GM13976 (cell line): Measurements from ENCODE around the gene ZDHHC18.

ENCODE experiments used
- DNase-seq: peaks from one replicate; pipeline ENCODE4 v3.0.0; 2012; ENCODE audit warnings: low spot score
- CTCF ChIP-seq: IDR thresholded peaks from 2 replicates; pipeline ENCODE4 v1.5.1; 2012; ENCODE audit warnings: borderline replicate concordance, mild to moderate bottlenecking; ENCODE audit not compliant: insufficient read depth; ENCODE audit errors: extremely low read depth, missing control alignments, control extremely low read depth
- in situ Hi-C: fragments of 300-500 bp; cut with MboI; formaldehyde crosslinking; loops from one replicate; pipeline ENCODE4 v1.12.0; 2022; ENCODE audit warnings: low sequenced_read_pairs, mixed read lengths, inconsistent platforms; ENCODE audit not compliant: unreplicated experiment

Gene ZDHHC18

GRCh38 chr1:26882696-26883463 lies 56.4 kb downstream of the ZDHHC18 start:
- TF ChIP-seq CTCF = no peak
- in situ Hi-C loops = no loop called here

GRCh38 chr1:26887125-26887524 lies 60.6 kb downstream of the ZDHHC18 start:
- no peak for DNase-seq
- TF ChIP-seq CTCF = peak; percentile 24
- in situ Hi-C loops = no loop called here

More at GRCh38 chr1:26882696-26883463, 56.4 kb downstream of the ZDHHC18 start:
- DNase-seq = no peak

GRCh38 chr1:26888231-26888630 lies 61.7 kb downstream of the ZDHHC18 start:
- TF ChIP-seq CTCF = no peak
- no peak for DNase-seq
- in situ Hi-C loops = no loop called here

- no peak for TF ChIP-seq CTCF
- peak; percentile 96 for DNase-seq
- in situ Hi-C loops = no loop called here
These were observed 63.3 kb downstream of the ZDHHC18 start, which contains the start of gene GPN2 for GRCh38 chr1:26889551-26890466. Gene GPN2 (minus strand): TSS chr1:26890283. CDS start chr1:26890096, 187 bp downstream.

DNA sequence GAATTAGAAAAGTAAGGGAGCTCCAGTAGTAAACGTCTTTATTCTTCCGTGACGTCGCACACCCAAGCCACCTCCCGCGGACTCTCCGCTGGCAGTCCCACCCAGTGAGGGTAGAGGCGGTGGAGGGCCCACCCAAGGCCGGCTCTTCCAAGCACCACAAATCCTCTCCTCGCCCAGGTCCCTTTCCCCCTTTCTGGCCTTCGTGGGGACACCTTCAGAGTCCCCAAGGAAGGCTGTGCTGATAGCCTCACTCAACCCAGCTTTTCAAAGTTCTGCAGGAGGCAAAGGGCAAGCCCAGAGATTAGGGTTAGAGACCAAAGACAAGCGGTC lies 63.9 kb downstream of the ZDHHC18 start:
- DNase-seq = no peak
- TF ChIP-seq CTCF = no peak
- in situ Hi-C loops = no loop called here

DNA sequence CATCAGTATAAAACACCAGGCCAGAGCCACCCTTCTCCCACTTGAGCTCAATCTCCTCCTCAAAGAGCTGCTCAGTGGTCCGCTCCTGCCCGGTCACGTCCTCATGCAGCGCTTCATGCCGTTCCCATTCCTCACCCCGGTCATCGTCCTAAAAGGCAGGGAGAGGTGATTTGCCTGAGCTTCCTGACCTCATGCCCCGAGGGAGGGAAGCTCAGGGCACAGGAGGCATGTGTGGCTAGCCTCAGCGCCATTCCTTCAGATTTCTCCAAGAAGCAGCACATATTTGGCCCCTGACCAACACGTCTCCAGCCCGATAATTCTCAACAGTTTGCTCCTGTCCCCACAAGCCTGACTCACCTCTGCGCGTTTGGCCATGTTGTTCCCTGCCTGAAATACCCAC lies 67.8 kb downstream of the ZDHHC18 start:
- DNase-seq = no peak
- in situ Hi-C loops = no loop called here
- TF ChIP-seq CTCF = no peak
